ENCODE measurements around the gene CTSF. TPM values are rescaled to one million over a fixed set of nuclear protein-coding genes. Genes with fewer than 3 reads are reported as not detected.

The CTSF gene
- total RNA-seq, 1 experiment from 2014 or later: 4.9 TPM

DNA sequence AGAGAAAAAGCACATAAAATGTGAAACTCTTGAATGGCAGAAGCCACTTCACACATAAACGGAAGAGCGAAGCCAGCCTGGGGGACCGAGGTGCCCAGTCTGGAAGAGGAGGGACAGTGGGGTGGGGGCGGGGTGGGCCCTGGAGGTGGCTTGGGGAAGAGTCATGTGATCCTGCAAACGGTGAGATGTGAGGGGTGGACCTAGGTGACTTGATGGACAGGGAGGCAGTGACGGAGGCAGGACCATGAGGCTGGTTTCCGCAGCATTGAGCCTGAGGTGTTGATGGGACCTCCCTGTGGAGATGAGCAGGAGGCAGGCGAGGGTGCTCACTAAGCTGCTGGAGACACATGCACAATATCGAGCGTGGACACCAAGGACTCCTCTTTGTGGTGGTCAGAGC lies 39.3 kb downstream of the CTSF start:
- no peaks in the 10 kb centered on the region for H3K4me1 ChIP-seq (replicated peaks)
- no peak for DNase-seq (ENCODE audit: low read depth in 1 of 2, low spot score in 2 of 2)
- H3K9me3 ChIP-seq (replicated peaks): no peaks in the 10 kb centered on the region
- H3K4me3 ChIP-seq: no peak overlapping the region
- 0 out of 2 replicates have a peak, but pooled peaks cover 3% of the 10 kb centered on the region for H3K36me3 ChIP-seq
- no peak overlapping the region for H3K27ac ChIP-seq
- no peaks in the 10 kb centered on the region for H3K27me3 ChIP-seq (replicated peaks)

DNA sequence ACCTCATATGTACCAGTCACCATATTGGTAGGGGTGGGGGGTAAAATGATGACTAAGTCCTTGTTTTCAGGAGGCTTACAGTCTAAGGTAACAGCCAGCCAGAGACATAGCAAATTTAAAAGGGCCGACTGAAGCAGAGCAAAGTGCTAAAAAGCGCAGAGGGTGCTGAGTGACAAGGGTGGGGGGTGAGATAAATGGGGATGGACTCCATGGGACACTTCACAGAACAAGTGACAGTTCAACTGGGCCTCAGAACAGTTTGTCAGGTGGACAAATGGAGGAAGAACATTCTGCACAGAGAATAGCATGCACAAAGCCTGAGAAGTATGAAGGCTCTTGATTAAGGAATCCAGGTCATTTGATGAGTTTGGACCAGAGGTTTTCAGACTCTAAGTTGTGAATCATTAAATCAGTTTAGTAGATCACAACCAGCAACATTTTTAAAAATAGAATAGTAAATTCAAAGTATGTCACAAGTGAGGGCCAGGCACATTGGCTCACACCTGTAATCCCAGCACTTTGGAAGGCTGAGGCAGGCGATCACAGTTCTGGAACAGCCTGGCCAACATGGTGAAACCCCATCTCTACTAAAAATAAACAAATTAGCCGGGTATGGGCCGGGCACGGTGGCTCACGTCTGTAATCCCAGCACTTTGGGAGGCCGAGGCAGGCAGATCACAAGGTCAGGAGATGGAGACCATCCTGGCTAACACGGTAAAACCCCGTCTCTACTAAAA lies 43.9 kb downstream of the CTSF start:
- DNase-seq (ENCODE audit: low read depth in 1 of 2, low spot score in 2 of 2): no peak
- no peaks in the 10 kb centered on the region for H3K4me1 ChIP-seq (replicated peaks)
- no peaks in the 10 kb centered on the region for H3K9me3 ChIP-seq (replicated peaks)
- peaks cover 33% of the 10 kb centered on the region for H3K36me3 ChIP-seq
- no peak overlapping the region for H3K4me3 ChIP-seq
- H3K27me3 ChIP-seq (replicated peaks): no peaks in the 10 kb centered on the region
- H3K27ac ChIP-seq: no peak overlapping the region

DNA sequence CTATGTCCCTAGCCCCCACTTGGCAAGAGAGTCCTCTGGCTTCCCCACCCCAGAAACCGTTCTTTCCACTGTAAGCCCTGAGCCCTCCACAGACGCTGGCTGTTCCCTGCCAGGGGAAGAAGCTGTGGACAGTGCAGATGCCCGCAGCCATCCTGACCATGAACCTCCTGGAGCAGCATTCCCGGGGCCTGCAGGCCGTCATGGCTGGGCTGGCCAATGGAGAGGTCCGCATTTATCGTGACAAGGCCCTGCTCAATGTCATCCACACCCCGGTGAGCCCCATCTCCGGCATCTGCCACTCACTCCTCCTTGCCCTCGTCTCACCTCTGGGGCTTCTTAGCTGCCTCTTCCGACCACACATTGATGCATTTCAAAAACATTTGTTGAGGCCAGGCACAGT lies 44.8 kb downstream of the CTSF start:
- no peaks in the 10 kb centered on the region for H3K4me1 ChIP-seq (replicated peaks)
- H3K4me3 ChIP-seq: no peak overlapping the region
- peaks cover 39% of the 10 kb centered on the region for H3K36me3 ChIP-seq
- no peak overlapping the region for H3K27ac ChIP-seq
- DNase-seq (ENCODE audit: low read depth in 1 of 2, low spot score in 2 of 2): no peak
- no peaks in the 10 kb centered on the region for H3K27me3 ChIP-seq (replicated peaks)
- H3K9me3 ChIP-seq (replicated peaks): no peaks in the 10 kb centered on the region

Other genes starting within 250 kb of the CTSF start
- gene RIN1, start 232.2 kb downstream of the CTSF start, total RNA-seq (2014; rRNA removed; shearing (Covaris generic)): 44.9 and 58.0 TPM in 2 replicates
- gene BRMS1, start 223.5 kb downstream of the CTSF start, total RNA-seq (2014; rRNA removed; shearing (Covaris generic)): 170 and 189 TPM in 2 replicates
- gene B4GAT1, start 221.0 kb downstream of the CTSF start, total RNA-seq (2014; rRNA removed; shearing (Covaris generic)): 44.1 and 46.5 TPM in 2 replicates
- not detected in 2 replicates for gene SLC29A2, start 196.8 kb downstream of the CTSF start, total RNA-seq (2014; rRNA removed; shearing (Covaris generic))
- gene NPAS4, start 147.6 kb downstream of the CTSF start, total RNA-seq (2014; rRNA removed; shearing (Covaris generic)): 1.3 and 2.2 TPM in 2 replicates
- 186 and 201 TPM in 2 replicates for gene MRPL11, start 129.8 kb downstream of the CTSF start, total RNA-seq (2014; rRNA removed; shearing (Covaris generic))
- gene PELI3, start 101.7 kb downstream of the CTSF start, total RNA-seq (2014; rRNA removed; shearing (Covaris generic)): 7.0 and 11.1 TPM in 2 replicates
- gene DPP3, start 88.2 kb downstream of the CTSF start, total RNA-seq (2014; rRNA removed; shearing (Covaris generic)): 140 and 146 TPM in 2 replicates
- 28.7 and 38.8 TPM in 2 replicates for gene BBS1, start 58.0 kb downstream of the CTSF start, total RNA-seq (2014; rRNA removed; shearing (Covaris generic))
- gene ZDHHC24, start 22.6 kb downstream of the CTSF start, total RNA-seq (2014; rRNA removed; shearing (Covaris generic)): 17.9 and 18.3 TPM in 2 replicates
- not detected in 2 replicates for gene ACTN3, start 21.7 kb downstream of the CTSF start, total RNA-seq (2014; rRNA removed; shearing (Covaris generic))
- gene CCDC87, start 24.5 kb upstream of the CTSF start, total RNA-seq (2014; rRNA removed; shearing (Covaris generic)): 0.34 TPM in 1 of 2 replicates, not detected in the other
- gene CCS, start 24.6 kb upstream of the CTSF start, total RNA-seq (2014; rRNA removed; shearing (Covaris generic)): 44.8 and 46.6 TPM in 2 replicates
- gene RBM14, start 48.0 kb upstream of the CTSF start, total RNA-seq (2014; rRNA removed; shearing (Covaris generic)): 33.1 and 57.8 TPM in 2 replicates
- gene RBM4, start 70.1 kb upstream of the CTSF start, total RNA-seq (2014; rRNA removed; shearing (Covaris generic)): 136 and 170 TPM in 2 replicates
- 39.7 and 47.8 TPM in 2 replicates for gene RBM4B, start 109.3 kb upstream of the CTSF start, total RNA-seq (2014; rRNA removed; shearing (Covaris generic))
- under 0.01 and 0.29 TPM in 2 replicates for gene SPTBN2, start 160.6 kb upstream of the CTSF start, total RNA-seq (2014; rRNA removed; shearing (Covaris generic))